Activated CD4-positive, alpha-beta memory T cell treated with anti-CD3 and anti-CD28 coated beads, Interleukin-2, amount 10 ng/mL, durations not matched to agents 7 days and 5 days (primary cell): ENCODE data around the gene SLC22A7. TPM values are rescaled to one million over a fixed set of nuclear protein-coding genes. Genes with fewer than 3 reads are reported as not detected.

ENCODE experiments used
- CTCF ChIA-PET: fragments of 350-600 bp; sonication (Branson Sonifier 250); formaldehyde crosslinking; loops from one replicate; lab custom pipeline; 2021; ENCODE audit warnings: antibody characterized with exemption, inconsistent platforms; lab: Charles Lee
- POLR2A ChIA-PET: fragments of 350-600 bp; sonication (Branson Sonifier 250); formaldehyde crosslinking; loops from one replicate; lab custom pipeline; 2021; ENCODE audit warnings: antibody characterized with exemption; lab: Charles Lee
- DNase-seq: peaks from one replicate; pipeline ENCODE4 v3.0.0-alpha.2; 2020
- H3K27ac Mint-ChIP-seq: one replicate; pipeline ENCODE4 v1.8.0; 2021; ENCODE audit warnings: mild to moderate bottlenecking, mixed read lengths
- H3K27me3 Mint-ChIP-seq: one replicate; pipeline ENCODE4 v1.8.0; 2021; ENCODE audit warnings: mixed read lengths
- H3K36me3 Mint-ChIP-seq: one replicate; pipeline ENCODE4 v1.8.0; 2021; ENCODE audit warnings: low read depth, mixed read lengths
- H3K4me1 Mint-ChIP-seq: one replicate; pipeline ENCODE4 v1.8.0; 2021; ENCODE audit warnings: mixed read lengths
- H3K4me3 Mint-ChIP-seq: one replicate; pipeline ENCODE4 v1.8.0; 2021; ENCODE audit warnings: mild to moderate bottlenecking, mixed read lengths
- H3K9me3 Mint-ChIP-seq: one replicate; pipeline ENCODE4 v1.8.0; 2021; ENCODE audit warnings: mixed read lengths
- total RNA-seq, 2 experiments: library from RNA; stranded (reverse); gene quantifications; one replicate each; pipeline ENCODE4 v1.2.3, GENCODE V29; 2021

The SLC22A7 gene
- total RNA-seq, 2 experiments from 2014 or later, result not detected

DNA sequence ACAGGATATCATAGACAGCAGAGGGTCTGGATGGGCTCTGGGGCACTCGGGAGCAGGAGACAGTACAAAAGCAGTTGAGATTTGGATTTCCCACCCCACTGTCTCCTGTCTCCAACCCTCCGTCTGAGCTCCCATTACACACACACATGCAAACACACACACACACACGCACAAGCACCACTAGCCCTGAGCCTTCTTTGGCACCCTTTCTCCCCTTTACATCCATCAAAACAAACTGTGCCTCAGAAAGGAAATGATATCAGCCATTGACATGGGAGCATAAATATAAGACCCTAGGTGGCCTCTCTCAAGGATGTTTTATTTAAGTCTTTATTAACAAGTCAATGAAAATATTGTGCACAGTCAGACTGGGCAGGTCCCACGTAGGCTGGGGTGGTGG is 37.3 kb upstream of the SLC22A7 start:
- Mint-ChIP-seq H3K27me3 (peaks cover 3% of the 10 kb centered on the region), H3K4me3 (no peak overlapping the region), H3K36me3 (no peaks in the 10 kb centered on the region), H3K9me3 (no peaks in the 10 kb centered on the region), H3K27ac (no peak overlapping the region), H3K4me1 (peaks cover 7% of the 10 kb centered on the region)
- ChIA-PET POLR2A (no interaction called here), CTCF (interaction anchor here (1.0 kb wide), 1 partner anchor 83 kb away, joined by 3 read pairs; no protein-coding TSS in a partner anchor)
- no peak for DNase-seq

DNA sequence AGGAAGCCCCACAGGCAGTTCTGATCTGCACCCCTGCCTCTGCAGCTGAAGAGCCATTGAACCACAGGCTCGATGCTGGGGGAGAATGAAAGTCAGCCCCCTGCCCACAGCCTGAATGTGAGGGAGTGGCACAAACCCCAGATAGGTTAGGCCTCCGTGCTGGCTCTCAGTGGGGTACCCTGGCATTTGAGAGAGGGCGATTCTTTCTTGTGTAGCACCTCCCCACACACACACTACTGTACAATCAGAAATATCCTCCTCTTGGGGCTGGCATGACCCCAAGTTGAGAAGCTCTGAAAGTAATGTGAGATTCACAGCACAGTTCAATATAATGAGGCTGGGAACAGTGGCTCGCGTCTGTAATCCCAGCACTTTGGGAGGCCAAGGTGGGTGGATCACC is 36.9 kb upstream of the SLC22A7 start:
- POLR2A ChIA-PET, result no interaction called here

DNA sequence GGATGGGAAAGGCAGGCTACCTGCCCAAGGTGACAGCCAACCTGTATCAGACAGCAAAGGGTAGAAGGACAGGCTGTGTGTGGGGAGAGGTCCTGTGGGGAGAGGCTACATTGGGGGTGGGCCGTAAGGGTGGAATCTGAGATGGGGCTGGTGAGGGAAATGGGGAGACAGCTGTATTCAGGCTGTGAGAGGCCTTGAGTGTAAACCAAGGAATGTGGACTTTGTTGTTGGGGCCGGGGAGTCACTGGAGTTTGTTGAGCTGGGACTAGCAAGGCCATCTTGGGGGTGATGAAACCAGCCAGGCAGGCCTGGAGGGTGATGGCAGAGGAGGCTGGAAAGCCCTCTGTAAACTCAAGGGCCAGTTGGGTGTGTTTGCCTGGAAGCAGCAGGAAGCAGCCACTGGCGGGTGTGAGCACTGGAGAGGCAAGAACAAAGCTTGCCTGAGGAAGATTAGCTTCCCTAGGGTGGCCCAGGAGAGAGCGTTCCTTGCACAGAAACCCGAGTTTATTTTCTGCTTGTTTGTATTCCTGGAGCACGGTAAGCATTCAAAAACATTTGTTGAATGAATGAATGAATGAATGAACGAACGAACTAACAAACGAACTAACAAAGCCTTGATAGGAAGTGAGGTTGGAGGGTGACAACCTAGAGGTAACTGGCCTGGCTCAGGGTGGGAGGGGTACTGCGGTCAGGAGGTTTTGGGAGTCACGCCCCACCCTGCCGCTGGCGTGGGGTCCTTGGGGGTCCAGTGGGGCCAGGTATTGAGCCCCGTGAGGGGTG is 35.9 kb upstream of the SLC22A7 start:
- POLR2A ChIA-PET, result no interaction called here
- peaks cover 3% of the 10 kb centered on the region for H3K27me3 Mint-ChIP-seq
- no peak overlapping the region for H3K4me3 Mint-ChIP-seq
- H3K27ac Mint-ChIP-seq, result no peak overlapping the region
- DNase-seq, result no peak
- no peaks in the 10 kb centered on the region for H3K36me3 Mint-ChIP-seq
- CTCF ChIA-PET, result interaction anchor here (1.2 to 3.0 kb wide), 4 partner anchors 33 to 244 kb away, joined by 4 to 21 read pairs (median 12); partner anchors contain the start of gene DNPH1
- no peaks in the 10 kb centered on the region for H3K9me3 Mint-ChIP-seq
- H3K4me1 Mint-ChIP-seq, result peaks cover 6% of the 10 kb centered on the region

More for the DNA sequence above, 36.9 kb upstream of the SLC22A7 start:
- CTCF ChIA-PET, result interaction anchor here (0.7 to 1.2 kb wide), 3 partner anchors 75 to 137 kb away, joined by 3 to 4 read pairs (median 4); no protein-coding TSS in a partner anchor
- no peak overlapping the region for H3K4me3 Mint-ChIP-seq
- DNase-seq, result no peak
- no peak overlapping the region for H3K27ac Mint-ChIP-seq
- no peaks in the 10 kb centered on the region for H3K36me3 Mint-ChIP-seq
- no peaks in the 10 kb centered on the region for H3K9me3 Mint-ChIP-seq
- H3K27me3 Mint-ChIP-seq, result peaks cover 3% of the 10 kb centered on the region
- H3K4me1 Mint-ChIP-seq, result peaks cover 7% of the 10 kb centered on the region

DNA sequence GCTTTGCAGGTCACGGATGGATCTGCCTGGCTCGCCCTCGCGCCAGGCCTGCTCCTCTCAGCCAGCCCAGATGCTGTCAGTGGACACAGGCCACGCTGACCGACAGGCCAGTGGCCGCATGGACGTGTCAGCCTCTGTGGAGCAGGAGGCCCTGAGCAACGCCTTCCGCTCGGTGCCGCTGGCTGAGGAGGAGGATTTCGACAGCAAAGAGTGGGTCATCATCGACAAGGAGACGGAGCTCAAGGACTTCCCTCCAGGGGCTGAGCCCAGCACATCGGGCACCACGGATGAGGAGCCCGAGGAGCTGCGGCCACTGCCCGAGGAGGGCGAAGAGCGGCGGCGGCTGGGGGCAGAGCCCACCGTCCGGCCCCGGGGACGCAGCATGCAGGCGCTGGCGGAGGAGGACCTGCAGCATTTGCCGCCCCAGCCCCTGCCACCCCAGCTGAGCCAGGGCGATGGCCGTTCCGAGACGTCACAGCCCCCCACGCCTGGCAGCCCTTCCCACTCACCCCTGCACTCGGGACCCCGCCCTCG is 35.2 kb upstream of the SLC22A7 start:
- POLR2A ChIA-PET, result no interaction called here
- Mint-ChIP-seq H3K36me3 (no peaks in the 10 kb centered on the region), H3K4me3 (no peak overlapping the region), H3K9me3 (no peaks in the 10 kb centered on the region), H3K27ac (no peak overlapping the region), H3K27me3 (peaks cover 6% of the 10 kb centered on the region), H3K4me1 (no peaks in the 10 kb centered on the region)
- DNase-seq, result no peak
- CTCF ChIA-PET, result interaction anchor here (1.0 to 3.0 kb wide), 4 partner anchors 33 to 243 kb away, joined by 4 to 21 read pairs (median 12); partner anchors contain the start of gene DNPH1

DNA sequence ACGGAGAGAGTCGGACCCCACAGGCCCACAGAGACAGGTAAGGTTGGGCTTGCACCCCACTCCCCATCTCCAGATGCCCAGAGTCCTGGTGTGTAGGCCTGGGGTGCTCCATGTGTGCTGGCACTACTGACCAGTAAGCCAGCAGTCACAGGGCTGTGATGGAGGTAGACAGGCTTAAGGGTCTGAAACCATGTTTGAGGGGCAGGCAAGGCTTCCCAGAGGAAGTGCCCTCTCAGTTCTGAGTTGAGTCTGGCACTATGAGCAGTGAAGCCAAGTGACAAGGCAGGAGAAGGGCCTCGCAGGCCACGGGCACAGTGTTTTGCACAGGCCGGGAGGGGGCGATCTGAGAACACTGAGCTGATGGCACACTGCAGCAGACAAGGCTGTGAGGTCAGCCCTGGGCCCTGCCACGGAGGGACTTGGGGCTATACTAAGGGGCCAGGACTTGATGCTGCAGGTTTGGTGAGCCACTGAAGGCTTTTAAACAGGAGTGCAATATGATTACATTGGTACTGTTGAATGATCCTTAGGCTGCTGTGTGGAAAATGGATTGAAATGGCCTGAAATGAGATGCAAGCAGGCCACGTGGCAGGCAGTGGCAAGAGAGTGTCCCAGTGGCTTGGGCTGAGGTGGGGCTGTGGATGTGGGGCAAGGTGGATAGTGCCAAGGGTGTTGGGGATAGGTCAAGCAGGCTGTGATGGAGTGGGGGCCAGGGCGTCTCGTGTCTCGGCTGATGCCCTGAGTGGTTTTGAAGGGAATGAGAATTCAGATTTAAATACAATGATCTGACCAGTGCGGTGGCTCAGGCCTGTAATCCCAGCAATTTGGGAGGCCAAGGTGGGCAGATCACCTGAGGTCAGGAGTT is 34.5 kb upstream of the SLC22A7 start:
- H3K36me3 Mint-ChIP-seq, result no peaks in the 10 kb centered on the region
- DNase-seq, result peak; percentile 82
- H3K27ac Mint-ChIP-seq, result no peak overlapping the region
- no peaks in the 10 kb centered on the region for H3K4me1 Mint-ChIP-seq
- ChIA-PET CTCF (interaction anchor here (0.7 to 3.0 kb wide), 8 partner anchors 34 to 242 kb away, joined by 3 to 21 read pairs (median 4); partner anchors contain the start of gene DNPH1), POLR2A (interaction anchor here (1.5 kb wide), 1 partner anchor 243 kb away, joined by 5 read pairs; no protein-coding TSS in a partner anchor)
- H3K27me3 Mint-ChIP-seq, result peaks cover 12% of the 10 kb centered on the region
- no peak overlapping the region for H3K4me3 Mint-ChIP-seq
- no peaks in the 10 kb centered on the region for H3K9me3 Mint-ChIP-seq

DNA sequence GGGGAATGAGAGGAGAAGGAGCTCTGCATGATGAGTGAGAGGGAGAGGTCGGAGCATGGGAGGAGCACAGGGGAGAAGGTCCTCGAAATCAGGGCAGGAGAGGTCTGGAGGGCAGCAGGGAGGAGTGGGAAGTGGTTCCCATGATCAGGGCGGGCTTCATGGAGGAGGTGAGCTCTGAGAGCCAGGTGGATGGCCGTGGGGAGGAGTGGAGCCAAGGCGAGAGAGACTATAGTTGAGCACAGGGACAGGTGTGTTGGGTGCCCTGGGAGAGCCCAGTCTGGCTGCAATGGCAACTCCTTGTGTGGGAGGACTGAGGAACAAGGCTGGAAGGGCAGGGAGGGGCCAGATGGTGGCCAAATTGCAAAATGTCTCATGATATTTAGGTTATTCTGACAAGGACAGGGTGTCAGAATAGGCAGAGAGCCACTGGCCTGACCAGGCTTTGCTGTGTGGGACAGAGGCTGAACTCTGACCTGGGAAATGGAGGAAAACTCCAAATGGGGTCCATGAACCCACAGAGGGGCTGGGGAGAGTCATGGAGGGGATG is 33.4 kb upstream of the SLC22A7 start:
- ChIA-PET CTCF (interaction anchor here (1.4 to 3.0 kb wide), 3 partner anchors 105 to 241 kb away, joined by 4 to 21 read pairs (median 4); partner anchors contain the start of gene ZNF318), POLR2A (interaction anchor here (1.5 kb wide), 1 partner anchor 242 kb away, joined by 5 read pairs; no protein-coding TSS in a partner anchor)
- H3K4me3 Mint-ChIP-seq, result no peak overlapping the region
- H3K27ac Mint-ChIP-seq, result no peak overlapping the region
- H3K4me1 Mint-ChIP-seq, result peaks cover 6% of the 10 kb centered on the region
- no peak for DNase-seq
- H3K9me3 Mint-ChIP-seq, result no peaks in the 10 kb centered on the region
- H3K36me3 Mint-ChIP-seq, result no peaks in the 10 kb centered on the region
- H3K27me3 Mint-ChIP-seq, result peaks cover 19% of the 10 kb centered on the region

DNA sequence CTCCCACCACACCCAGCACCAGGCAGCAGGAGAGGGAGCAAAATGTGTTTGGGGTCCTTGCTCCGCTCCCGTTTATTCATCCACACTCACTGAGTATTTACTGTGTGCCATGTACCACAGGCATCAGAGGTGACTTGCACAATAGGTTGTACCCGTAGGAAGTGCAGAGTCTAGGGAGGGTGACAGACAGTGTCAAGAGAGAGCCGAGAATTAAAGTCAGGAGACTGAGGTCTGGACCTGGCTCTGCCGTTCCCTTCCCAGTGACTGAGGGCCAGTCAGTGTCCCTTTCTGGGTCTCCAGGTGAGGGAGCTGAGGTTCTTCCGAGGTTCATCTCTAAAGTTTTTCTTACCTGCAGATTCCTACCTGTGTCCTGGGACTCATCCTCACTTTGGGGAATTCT is 32.5 kb upstream of the SLC22A7 start:
- Mint-ChIP-seq H3K36me3 (no peaks in the 10 kb centered on the region), H3K27ac (no peak overlapping the region), H3K27me3 (peaks cover 24% of the 10 kb centered on the region), H3K9me3 (no peaks in the 10 kb centered on the region), H3K4me3 (no peak overlapping the region), H3K4me1 (peaks cover 8% of the 10 kb centered on the region)
- ChIA-PET CTCF (interaction anchor here (1.4 kb wide), 1 partner anchor 104 kb away, joined by 4 read pairs; the partner anchor contains the start of gene ZNF318), POLR2A (no interaction called here)
- DNase-seq, result no peak

DNA sequence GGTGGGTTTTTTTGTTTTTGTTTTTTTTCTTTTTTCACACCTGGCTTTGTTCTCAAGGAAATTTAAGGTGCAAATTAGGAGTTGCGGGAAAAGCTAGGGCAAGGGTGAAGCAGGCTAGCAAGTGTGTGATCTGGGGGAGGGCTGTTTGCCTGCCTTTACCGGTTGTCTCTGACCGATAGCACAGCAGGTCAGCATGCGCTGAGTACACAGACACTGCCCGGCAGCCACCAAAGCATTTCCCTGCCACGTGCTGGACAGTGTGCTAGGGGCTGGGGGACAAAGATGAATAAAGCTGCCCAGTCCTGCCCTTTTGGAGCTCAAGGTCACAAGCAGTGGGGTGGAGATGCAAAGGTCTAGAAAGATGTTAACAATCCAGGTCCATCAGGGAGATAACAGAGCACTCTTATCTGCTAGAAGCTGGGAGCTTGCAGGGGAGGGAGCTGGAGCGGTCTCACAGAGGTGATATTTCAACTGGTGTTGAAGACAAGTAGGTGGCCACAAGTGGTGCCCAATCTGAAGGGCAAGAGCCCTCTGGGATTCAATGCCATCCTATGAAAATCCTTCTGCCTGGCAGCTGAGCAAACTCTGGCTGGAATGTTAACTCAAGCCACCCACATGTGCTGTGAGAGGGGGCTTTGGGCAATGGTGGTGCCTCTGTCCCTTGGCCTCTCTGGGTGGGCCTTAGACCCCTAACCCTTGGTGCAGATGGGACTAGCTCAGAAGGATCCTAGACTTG is 30.3 kb upstream of the SLC22A7 start:
- Mint-ChIP-seq H3K9me3 (no peaks in the 10 kb centered on the region), H3K27ac (no peak overlapping the region), H3K4me3 (no peak overlapping the region), H3K27me3 (peaks cover 33% of the 10 kb centered on the region), H3K4me1 (peaks cover 8% of the 10 kb centered on the region), H3K36me3 (no peaks in the 10 kb centered on the region)
- ChIA-PET POLR2A (no interaction called here), CTCF (interaction anchor here (2.8 kb wide), 1 partner anchor 130 kb away, joined by 12 read pairs; no protein-coding TSS in a partner anchor)
- DNase-seq, result no peak

DNA sequence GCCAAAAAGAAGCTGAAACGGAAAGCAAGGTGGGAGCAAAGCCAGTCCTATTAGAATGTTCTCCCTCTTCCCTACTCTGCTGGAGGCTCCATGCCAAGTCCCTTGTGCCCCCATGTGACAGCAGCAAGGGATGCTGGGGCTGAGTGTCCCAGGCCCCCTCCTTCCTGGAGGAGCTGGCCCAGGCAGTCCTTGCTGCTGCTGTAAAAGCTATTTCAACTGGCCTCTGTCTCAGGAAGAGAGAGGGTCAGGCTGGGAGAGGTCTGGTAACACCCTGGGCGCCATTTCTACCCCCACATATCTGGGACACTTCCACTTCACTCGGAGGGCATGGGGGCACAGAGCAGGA is 29.7 kb upstream of the SLC22A7 start:
- H3K4me3 Mint-ChIP-seq, result no peak overlapping the region
- no peaks in the 10 kb centered on the region for H3K9me3 Mint-ChIP-seq
- peaks cover 8% of the 10 kb centered on the region for H3K4me1 Mint-ChIP-seq
- ChIA-PET CTCF (interaction anchor here (0.8 to 2.8 kb wide), 2 partner anchors 130 to 147 kb away, joined by 3 to 12 read pairs; no protein-coding TSS in a partner anchor), POLR2A (no interaction called here)
- H3K27ac Mint-ChIP-seq, result no peak overlapping the region
- DNase-seq, result no peak
- H3K27me3 Mint-ChIP-seq, result peaks cover 39% of the 10 kb centered on the region
- no peaks in the 10 kb centered on the region for H3K36me3 Mint-ChIP-seq

DNA sequence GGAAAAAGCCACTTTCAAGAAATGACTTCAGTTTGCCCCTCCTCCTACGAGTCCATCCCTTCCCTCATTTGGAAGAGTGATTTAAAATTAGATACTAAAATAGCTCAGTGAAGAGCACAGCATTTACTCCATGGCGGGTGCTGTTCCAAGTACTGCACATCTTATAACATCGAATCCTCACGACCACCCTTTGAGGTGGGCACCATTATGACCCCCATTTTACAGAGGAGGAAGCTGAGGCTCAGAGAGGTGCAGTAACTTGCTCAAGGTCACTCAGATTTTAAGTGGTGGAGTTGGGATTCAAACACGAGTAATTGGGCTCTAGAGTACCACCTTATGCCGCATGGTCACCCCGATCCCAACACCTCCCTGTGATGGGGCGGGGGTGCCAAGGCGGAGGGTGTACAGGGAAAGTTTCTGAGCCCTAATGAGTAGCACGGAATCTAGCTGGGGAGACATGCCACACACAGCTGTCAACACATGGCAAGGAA is 29.2 kb upstream of the SLC22A7 start:
- POLR2A ChIA-PET, result no interaction called here
- peak overlapping the region; percentile 30 for H3K4me3 Mint-ChIP-seq

DNA sequence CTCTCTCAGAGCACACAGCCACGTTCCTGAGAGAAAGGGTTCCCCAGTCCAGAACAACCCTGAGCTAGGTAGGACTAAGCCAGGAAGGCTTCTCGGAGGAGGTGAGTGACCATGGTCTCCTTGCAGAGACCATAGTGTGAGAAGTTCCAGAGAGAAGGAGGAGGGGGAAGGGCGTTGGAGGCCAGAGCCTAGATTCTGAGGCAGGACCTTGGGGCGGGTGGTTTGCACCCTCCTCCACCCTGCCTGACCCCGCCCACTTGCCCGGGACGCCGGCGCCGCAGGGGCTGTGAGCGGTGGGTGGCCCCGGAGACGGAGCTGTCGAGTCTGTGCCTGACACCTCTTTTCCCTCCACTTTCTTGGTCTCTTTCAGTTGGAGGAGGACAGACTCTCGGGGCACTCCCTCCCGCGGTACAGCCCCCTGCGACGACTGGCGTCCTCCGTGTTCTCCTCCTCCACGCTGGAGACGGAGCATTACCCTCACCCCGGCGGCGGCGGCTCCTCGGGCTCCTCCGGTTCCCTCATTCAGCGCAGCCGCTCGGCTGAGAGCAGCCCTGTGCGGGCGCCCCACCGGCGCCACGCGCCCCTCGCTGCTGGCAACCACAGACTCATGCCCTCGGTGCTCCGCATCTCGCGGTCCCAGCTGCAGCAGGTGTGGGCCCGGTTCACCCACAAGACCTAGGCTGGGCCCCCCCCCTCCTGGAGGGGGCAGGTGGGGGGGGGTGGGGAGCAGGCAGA is 28.6 kb upstream of the SLC22A7 start:
- DNase-seq, result peak; percentile 34
- H3K4me1 Mint-ChIP-seq, result peaks cover 15% of the 10 kb centered on the region
- H3K36me3 Mint-ChIP-seq, result no peaks in the 10 kb centered on the region
- H3K27ac Mint-ChIP-seq, result no peak overlapping the region
- ChIA-PET CTCF (interaction anchor here (2.8 kb wide), 1 partner anchor 129 kb away, joined by 12 read pairs; no protein-coding TSS in a partner anchor), POLR2A (no interaction called here)
- H3K9me3 Mint-ChIP-seq, result no peaks in the 10 kb centered on the region
- peaks cover 45% of the 10 kb centered on the region for H3K27me3 Mint-ChIP-seq
- peak overlapping the region; percentile 30 for H3K4me3 Mint-ChIP-seq

More for the DNA sequence above, 29.2 kb upstream of the SLC22A7 start:
- no peaks in the 10 kb centered on the region for H3K36me3 Mint-ChIP-seq
- H3K4me1 Mint-ChIP-seq, result peaks cover 10% of the 10 kb centered on the region
- CTCF ChIA-PET, result interaction anchor here (0.8 to 2.8 kb wide), 2 partner anchors 129 to 147 kb away, joined by 3 to 12 read pairs; no protein-coding TSS in a partner anchor
- H3K9me3 Mint-ChIP-seq, result no peaks in the 10 kb centered on the region
- H3K27ac Mint-ChIP-seq, result no peak overlapping the region
- no peak for DNase-seq
- H3K27me3 Mint-ChIP-seq, result peaks cover 39% of the 10 kb centered on the region
